Tibial nerve (tissue), 4 donors: ENCODE measurements around the gene SAP30L. TPM values are rescaled to one million over a fixed set of nuclear protein-coding genes. Genes with fewer than 3 reads are reported as not detected.

Experiments
- DNase-seq, 2 donors: peaks; one replicate each; pipeline ENCODE4 v3.0.0-alpha.2; 2019; ENCODE audit warnings: low spot score in 2 of 2
- H3K27ac ChIP-seq, 4 donors: fragments of 200-600 bp; sonication (generic) in 3 of 4; one replicate each; pipeline ENCODE4 v1.5.1; 2017 to 2019; ENCODE audit warnings: mild to moderate bottlenecking in 1 of 4
- H3K27me3 ChIP-seq, 2 donors: fragments of 200-600 bp; sonication (generic) in 1 of 2; one replicate each; pipeline versions ENCODE4 v1.5.1 to v1.6.0; 2017 to 2019
- H3K36me3 ChIP-seq, 3 donors: fragments of 200-600 bp; sonication (generic); one replicate each; pipeline ENCODE4 v1.5.1; 2018 to 2019
- H3K4me1 ChIP-seq, 4 donors: fragments of 200-600 bp; sonication (generic) in 3 of 4; one replicate each; pipeline ENCODE4 v1.5.1; 2017 to 2019
- H3K4me3 ChIP-seq, 4 donors: fragments of 200-600 bp; sonication (generic) in 3 of 4; one replicate each; pipeline ENCODE4 v1.5.1; 2017 to 2019; ENCODE audit warnings: mild to moderate bottlenecking in 1 of 4, moderate library complexity in 1 of 4
- H3K9me3 ChIP-seq, 4 donors: fragments of 200-600 bp; sonication (generic) in 3 of 4; one replicate each; pipeline ENCODE4 v1.5.1; 2017 to 2019
- POLR2A ChIP-seq, 2 donors: fragments of 450-650 bp; IDR thresholded peaks; one replicate each; pipeline ENCODE4 v1.6.1; 2017; ENCODE audit warnings: antibody characterized with exemption in 2 of 2, mild to moderate bottlenecking in 2 of 2, moderate library complexity in 2 of 2
- WGBS, 2 donors: methylation state at CpG; one replicate each; pipeline ENCODE4 v1.1.5; 2018; 5-methylcytosine and 5-hydroxymethylcytosine counted together
- total RNA-seq, 4 donors: library from RNA; depleted of rRNA; stranded (reverse); fragments of >200 nt; gene quantifications; one replicate each; pipeline ENCODE4 v1.1.0, GENCODE V29; 2016

The SAP30L gene
- total RNA-seq, 4 donors from 2014 or later: 30.0 to 60.5 (median 38.6) TPM

GRCh38 chr5:154509784-154510555 lies 64.2 kb downstream of the SAP30L start:
- DNase-seq: no peak
- Histone ChIP-seq H3K4me1 (peaks cover 0 to 6% (median 0%) of the 10 kb centered on the region in 4 donors), H3K27me3 (peaks cover 0 to 10% of the 10 kb centered on the region in 2 donors), H3K27ac (no peak overlapping the region), H3K9me3 (no peaks in the 10 kb centered on the region), H3K36me3 (no peaks in the 10 kb centered on the region), H3K4me3 (no peak overlapping the region)
- no peak for TF ChIP-seq POLR2A (IDR thresholded peaks at IDR 0.05)
- WGBS, 2 donors: 63 to 69% methylated on average over 5 of the region's 5 CpGs

Other genes starting within 250 kb of the SAP30L start
- gene HAND1, start 32.2 kb downstream of the SAP30L start, total RNA-seq: not detected